Endothelial cell of umbilical vein (primary cell): ENCODE data around the gene ZNF316.

Experiments used
- EZH2 ChIP-seq: IDR thresholded peaks from 2 replicates; pipeline ENCODE4 v1.6.1; 2012; ENCODE audit warnings: borderline replicate concordance, low read depth, mild to moderate bottlenecking, moderate library complexity, low read length, inconsistent platforms; ENCODE audit not compliant: severe bottlenecking
- FOS ChIP-seq: IDR thresholded peaks from 2 replicates; pipeline ENCODE4 v1.6.1; 2011; ENCODE audit warnings: mild to moderate bottlenecking, low read length, moderate library complexity, borderline replicate concordance; ENCODE audit not compliant: insufficient read depth
- JUN ChIP-seq: IDR thresholded peaks from 2 replicates; pipeline ENCODE4 v1.6.1; 2011; ENCODE audit warnings: borderline replicate concordance, low read depth; ENCODE audit not compliant: insufficient read length, insufficient read depth
- POLR2A ChIP-seq: IDR thresholded peaks from 2 replicates; pipeline ENCODE4 v1.6.1; 2012; ENCODE audit warnings: low read depth, mild to moderate bottlenecking, control low read depth, low read length
- POLR2AphosphoS5 ChIP-seq: IDR thresholded peaks from 2 replicates; pipeline ENCODE4 v1.6.1; 2012; ENCODE audit warnings: low read depth, mild to moderate bottlenecking, control low read depth, low read length, moderate library complexity; ENCODE audit not compliant: insufficient read depth
- TF ChIP-seq, protein P1 (sequence below), 2 donors: IDR thresholded peaks; 1 replicate in 1 of 2; 2 replicates in 1 of 2; pipeline ENCODE4 v1.5.1; 2011; ENCODE audit warnings: low read length in 2 of 2, mild to moderate bottlenecking in 2 of 2, moderate library complexity in 2 of 2, control low read depth in 1 of 2, inconsistent platforms in 1 of 2, low read depth in 1 of 2; ENCODE audit not compliant: insufficient read depth in 1 of 2; ENCODE audit errors: extremely low read depth in 1 of 2

DNA sequence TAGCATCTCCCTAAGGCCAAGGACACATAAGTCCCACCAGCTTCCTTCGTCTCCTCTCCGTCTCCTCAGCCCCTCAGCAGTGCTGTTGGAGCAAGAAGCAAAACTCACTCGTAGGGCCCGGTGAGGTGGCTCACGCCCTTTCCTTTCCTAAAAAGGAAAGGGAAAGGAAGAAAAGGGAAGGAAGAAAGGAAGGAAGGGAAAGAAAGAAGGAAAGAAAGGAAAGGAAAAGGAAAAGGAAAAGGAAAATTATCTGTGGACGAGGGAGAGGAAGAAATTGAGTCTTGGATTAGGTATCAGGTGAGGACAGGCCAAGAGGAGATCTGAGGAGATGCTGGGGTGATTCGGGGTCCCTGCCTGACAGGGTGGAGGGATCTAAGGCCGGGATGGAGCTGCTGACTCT is 3.1 kb upstream of the ZNF316 start:
- TF ChIP-seq JUN (no peak), EZH2 (no peak), FOS (no peak), POLR2A (no peak), POLR2AphosphoS5 (no peak)
- TF ChIP-seq, protein P1, sequence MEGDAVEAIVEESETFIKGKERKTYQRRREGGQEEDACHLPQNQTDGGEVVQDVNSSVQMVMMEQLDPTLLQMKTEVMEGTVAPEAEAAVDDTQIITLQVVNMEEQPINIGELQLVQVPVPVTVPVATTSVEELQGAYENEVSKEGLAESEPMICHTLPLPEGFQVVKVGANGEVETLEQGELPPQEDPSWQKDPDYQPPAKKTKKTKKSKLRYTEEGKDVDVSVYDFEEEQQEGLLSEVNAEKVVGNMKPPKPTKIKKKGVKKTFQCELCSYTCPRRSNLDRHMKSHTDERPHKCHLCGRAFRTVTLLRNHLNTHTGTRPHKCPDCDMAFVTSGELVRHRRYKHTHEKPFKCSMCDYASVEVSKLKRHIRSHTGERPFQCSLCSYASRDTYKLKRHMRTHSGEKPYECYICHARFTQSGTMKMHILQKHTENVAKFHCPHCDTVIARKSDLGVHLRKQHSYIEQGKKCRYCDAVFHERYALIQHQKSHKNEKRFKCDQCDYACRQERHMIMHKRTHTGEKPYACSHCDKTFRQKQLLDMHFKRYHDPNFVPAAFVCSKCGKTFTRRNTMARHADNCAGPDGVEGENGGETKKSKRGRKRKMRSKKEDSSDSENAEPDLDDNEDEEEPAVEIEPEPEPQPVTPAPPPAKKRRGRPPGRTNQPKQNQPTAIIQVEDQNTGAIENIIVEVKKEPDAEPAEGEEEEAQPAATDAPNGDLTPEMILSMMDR (IDR thresholded peaks at IDR 0.05; ENCODE audit: extremely low read depth in 1 of 2, insufficient read depth in 1 of 2, low read depth in 1 of 2, low read length in 2 of 2) = no peak
